D721Med (cell line): Measurements from ENCODE around the gene NCKAP5.
"Not testable (repeated sequence)": the region's sequence is repeated elsewhere in the genome, so short reads cannot be mapped to it uniquely, and the experiment has no call there.

Experiments used
- DNase-seq: peaks from one replicate; pipeline ENCODE4 v3.0.0; 2011; ENCODE audit warnings: low spot score; ENCODE audit not compliant: insufficient read length
- FAIRE-seq: peaks from 2 replicates; lab custom pipeline; 2011; peaks lifted over from hg19 to GRCh38; lab: Jason Lieb, UNC
- CTCF ChIP-seq: IDR thresholded peaks from 2 replicates; pipeline ENCODE4 v1.5.1; 2012; ENCODE audit warnings: mild to moderate bottlenecking, control low read depth; ENCODE audit not compliant: insufficient read depth; ENCODE audit errors: missing control alignments

NCKAP5 gene

GRCh38 chr2:132719480-132719879 lies 848.8 kb downstream of the NCKAP5 start:
- no peak for TF ChIP-seq CTCF
- DNase-seq (no peak), FAIRE-seq (no peak)

- FAIRE-seq = no peak
- no peak for DNase-seq
- no peak for TF ChIP-seq CTCF
Measured at GRCh38 chr2:132716954-132717353, 851.3 kb downstream of the NCKAP5 start.

- FAIRE-seq (no peak), DNase-seq (no peak)
- TF ChIP-seq CTCF = no peak
Measured at GRCh38 chr2:132715386-132716351, 852.6 kb downstream of the NCKAP5 start.

GRCh38 chr2:132703396-132703795 lies 864.9 kb downstream of the NCKAP5 start:
- no peak for TF ChIP-seq CTCF
- no peak for FAIRE-seq
- no peak for DNase-seq

GRCh38 chr2:132701810-132702209 lies 866.5 kb downstream of the NCKAP5 start:
- FAIRE-seq = no peak
- DNase-seq = no peak
- no peak for TF ChIP-seq CTCF

GRCh38 chr2:132699802-132700201 lies 868.5 kb downstream of the NCKAP5 start:
- not testable (repeated sequence) for DNase-seq, FAIRE-seq

- not testable (repeated sequence) for DNase-seq, FAIRE-seq
Measured at GRCh38 chr2:132698347-132698746, 869.9 kb downstream of the NCKAP5 start.

GRCh38 chr2:132697556-132698205 lies 870.6 kb downstream of the NCKAP5 start:
- no peak for TF ChIP-seq CTCF
- DNase-seq (no peak), FAIRE-seq (no peak)
